Measurements from ENCODE around the gene TP53RK.

DNA sequence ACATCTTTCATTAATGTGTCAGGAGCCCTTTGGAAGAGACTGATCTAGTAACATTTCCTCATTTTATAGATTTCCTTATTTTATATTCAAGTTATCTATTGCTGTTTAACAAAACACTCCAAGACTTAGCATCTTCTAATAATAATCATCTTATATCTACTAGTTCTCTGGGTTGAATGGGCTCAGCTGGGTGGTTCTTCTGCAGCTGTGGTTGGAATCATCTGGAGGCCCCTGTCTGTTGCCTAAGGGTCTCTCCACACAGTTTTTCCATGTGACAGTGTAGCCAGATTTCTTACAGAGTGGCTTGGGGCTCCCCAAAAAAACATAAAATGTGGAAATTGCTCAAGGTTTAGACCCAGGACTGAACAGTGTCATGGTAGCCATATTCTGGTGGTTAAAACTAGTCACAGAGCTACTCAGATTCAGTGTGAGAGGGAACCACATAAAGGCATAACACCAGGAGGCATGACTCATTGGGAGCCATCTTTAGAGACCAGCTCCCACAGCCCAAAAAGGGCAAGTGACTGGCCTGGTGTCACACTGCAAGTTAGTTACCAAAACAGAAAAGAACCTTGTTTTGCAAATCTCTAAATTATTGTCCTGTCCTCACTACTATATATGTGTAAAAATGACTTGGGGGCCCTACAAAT is 31.7 kb upstream of the TP53RK start:
- TF ChIP-seq, protein P1, sequence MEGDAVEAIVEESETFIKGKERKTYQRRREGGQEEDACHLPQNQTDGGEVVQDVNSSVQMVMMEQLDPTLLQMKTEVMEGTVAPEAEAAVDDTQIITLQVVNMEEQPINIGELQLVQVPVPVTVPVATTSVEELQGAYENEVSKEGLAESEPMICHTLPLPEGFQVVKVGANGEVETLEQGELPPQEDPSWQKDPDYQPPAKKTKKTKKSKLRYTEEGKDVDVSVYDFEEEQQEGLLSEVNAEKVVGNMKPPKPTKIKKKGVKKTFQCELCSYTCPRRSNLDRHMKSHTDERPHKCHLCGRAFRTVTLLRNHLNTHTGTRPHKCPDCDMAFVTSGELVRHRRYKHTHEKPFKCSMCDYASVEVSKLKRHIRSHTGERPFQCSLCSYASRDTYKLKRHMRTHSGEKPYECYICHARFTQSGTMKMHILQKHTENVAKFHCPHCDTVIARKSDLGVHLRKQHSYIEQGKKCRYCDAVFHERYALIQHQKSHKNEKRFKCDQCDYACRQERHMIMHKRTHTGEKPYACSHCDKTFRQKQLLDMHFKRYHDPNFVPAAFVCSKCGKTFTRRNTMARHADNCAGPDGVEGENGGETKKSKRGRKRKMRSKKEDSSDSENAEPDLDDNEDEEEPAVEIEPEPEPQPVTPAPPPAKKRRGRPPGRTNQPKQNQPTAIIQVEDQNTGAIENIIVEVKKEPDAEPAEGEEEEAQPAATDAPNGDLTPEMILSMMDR (conservative IDR thresholded peaks at IDR 0.05; ENCODE audit: low read depth, low read length): no peak
- TF ChIP-seq EZH2 (IDR thresholded peaks at IDR 0.05; ENCODE audit: borderline replicate concordance, low read depth, low read length, poor library complexity, severe bottlenecking): no peak
